CD14-positive monocyte (primary cell): Measurements from ENCODE around the gene PPIG. TPM values are rescaled to one million over a fixed set of nuclear protein-coding genes. Genes with fewer than 3 reads are reported as not detected.

Experiments
- DNase-seq, 3 donors: peaks; one replicate each; pipeline ENCODE4 v3.0.0-alpha.2; 2011 to 2022
- H2AFZ ChIP-seq: 2 replicates; pipeline ENCODE4 v1.6.0; 2012; ENCODE audit warnings: mild to moderate bottlenecking, low read depth, low read length, inconsistent platforms; ENCODE audit not compliant: insufficient read depth, poor library complexity, severe bottlenecking
- H3K27ac ChIP-seq, 2 donors: 1 replicate in 1 of 2; 2 replicates in 1 of 2; pipeline ENCODE4 v1.5.1; 2012 to 2013; ENCODE audit warnings: low read length in 2 of 2, control low read depth in 1 of 2, inconsistent platforms in 1 of 2, low read depth in 1 of 2, mild to moderate bottlenecking in 1 of 2
- H3K27me3 ChIP-seq, 2 donors: one replicate each; pipeline versions ENCODE4 v1.6.0 to v1.6.1; 2011 to 2013; ENCODE audit warnings: low read length in 2 of 2; ENCODE audit not compliant: control insufficient read depth in 2 of 2, insufficient read depth in 2 of 2
- H3K36me3 ChIP-seq, 2 donors: replicated peaks in 1 of 2; 1 replicate in 1 of 2; 2 replicates in 1 of 2; pipeline versions ENCODE4 v1.5.1 to v1.6.1; 2012 to 2013; ENCODE audit warnings: low read length in 2 of 2, control low read depth in 1 of 2, inconsistent platforms in 1 of 2, mild to moderate bottlenecking in 1 of 2; ENCODE audit not compliant: insufficient read depth in 2 of 2, control insufficient read depth in 1 of 2
- H3K4me1 ChIP-seq, 2 donors: 1 replicate in 1 of 2; 2 replicates in 1 of 2; pipeline versions ENCODE4 v1.5.1 to v1.6.1; 2012 to 2013; ENCODE audit warnings: low read length in 2 of 2, control low read depth in 1 of 2, inconsistent platforms in 1 of 2, mild to moderate bottlenecking in 1 of 2, moderate library complexity in 1 of 2; ENCODE audit not compliant: insufficient read depth in 2 of 2, control insufficient read depth in 1 of 2
- H3K4me2 ChIP-seq: replicated peaks from 2 replicates; pipeline ENCODE3; 2012; ENCODE audit warnings: low read length, moderate library complexity, mild to moderate bottlenecking; ENCODE audit not compliant: poor library complexity, severe bottlenecking; ENCODE audit errors: extremely low read depth
- H3K4me3 ChIP-seq, 3 experiments: fragments of 200-600 bp in 1 of 3; sonication (generic) in 1 of 3; replicated peaks in 1 of 3; 1 replicate in 2 of 3; 2 replicates in 1 of 3; pipeline ENCODE4 v1.5.1; 2011 to 2013; ENCODE audit warnings: low read length in 3 of 3, mild to moderate bottlenecking in 3 of 3, control low read depth in 2 of 3, low read depth in 2 of 3, inconsistent platforms in 1 of 3, moderate library complexity in 1 of 3
- H3K79me2 ChIP-seq: 2 replicates; pipeline ENCODE4 v1.6.0; 2012; ENCODE audit warnings: mild to moderate bottlenecking, control low read depth, inconsistent platforms, low read length, moderate library complexity; ENCODE audit not compliant: insufficient read depth
- H3K9ac ChIP-seq: 2 replicates; pipeline ENCODE4 v1.6.0; 2017; ENCODE audit warnings: low read length, mild to moderate bottlenecking; ENCODE audit not compliant: insufficient read depth, poor library complexity, severe bottlenecking
- H3K9me3 ChIP-seq, 2 donors: replicated peaks in 1 of 2; 1 replicate in 1 of 2; 2 replicates in 1 of 2; pipeline versions ENCODE4 v1.5.1 to v1.6.1; 2012 to 2013; ENCODE audit warnings: low read length in 2 of 2, control low read depth in 1 of 2; ENCODE audit not compliant: control insufficient read depth in 1 of 2, insufficient read depth in 1 of 2
- H4K20me1 ChIP-seq: 2 replicates; pipeline ENCODE4 v1.6.0; 2012; ENCODE audit warnings: mild to moderate bottlenecking, low read length, control low read depth, moderate library complexity; ENCODE audit not compliant: insufficient read depth
- H3K27ac Mint-ChIP-seq, 7 donors: one replicate each; pipeline ENCODE4 v1.8.0; 2020; ENCODE audit warnings: mild to moderate bottlenecking in 7 of 7, mixed read lengths in 7 of 7, moderate library complexity in 6 of 7, inconsistent platforms in 2 of 7
- H3K27me3 Mint-ChIP-seq, 3 donors: one replicate each; pipeline ENCODE4 v1.8.0; 2021 to 2022; ENCODE audit warnings: low read depth in 3 of 3, mild to moderate bottlenecking in 3 of 3, mixed read lengths in 3 of 3, moderate library complexity in 3 of 3, inconsistent platforms in 1 of 3
- H3K36me3 Mint-ChIP-seq, 2 donors: one replicate each; pipeline ENCODE4 v1.8.0; 2020; ENCODE audit warnings: mixed read lengths in 2 of 2, inconsistent platforms in 1 of 2, mild to moderate bottlenecking in 1 of 2
- H3K4me1 Mint-ChIP-seq: one replicate; pipeline ENCODE4 v1.8.0; 2020; ENCODE audit warnings: mild to moderate bottlenecking, mixed read lengths
- H3K4me3 Mint-ChIP-seq, 2 donors: one replicate each; pipeline ENCODE4 v1.8.0; 2020; ENCODE audit warnings: mild to moderate bottlenecking in 2 of 2, mixed read lengths in 2 of 2, moderate library complexity in 1 of 2
- H3K9me3 Mint-ChIP-seq, 7 donors: one replicate each; pipeline ENCODE4 v1.8.0; 2020 to 2022; ENCODE audit warnings: mixed read lengths in 7 of 7, mild to moderate bottlenecking in 6 of 7, moderate library complexity in 6 of 7, inconsistent platforms in 2 of 7
- CTCF ChIP-seq: fragments of 200-600 bp; IDR thresholded peaks from one replicate; pipeline ENCODE4 v1.8.0; 2022; ENCODE audit warnings: antibody characterized with exemption, mild to moderate bottlenecking
- WGBS: methylation state at CpG from one replicate; pipeline ENCODE4 v1.1.5; 2013; ENCODE audit warnings: missing lambda C conversion rate; ENCODE audit not compliant: insufficient coverage; 5-methylcytosine and 5-hydroxymethylcytosine counted together
- intact Hi-C, 2 donors: fragments of 100-400 bp; cut with micrococcal nuclease; formaldehyde crosslinking; loops; one replicate each; pipeline versions ENCODE4 v1.15.0 to v1.15.1; 2023
- polyA plus RNA-seq, 3 donors: library from polyadenylated mRNA; depleted of rRNA in 1 of 3; unstranded in 2 of 3; stranded (reverse) in 1 of 3; fragments of 300-500 nt in 2 of 3; fragments of >200 nt in 1 of 3; fragmentation: Illumina TruSeq in 2 of 3; gene quantifications; 1 replicate in 2 of 3; 2 replicates in 1 of 3; pipeline ENCODE4 v1.2.3, GENCODE V29; 2012 to 2021

PPIG gene
- polyA plus RNA-seq, 3 donors: 21.0 to 34.4 (median 21.3) TPM

DNA sequence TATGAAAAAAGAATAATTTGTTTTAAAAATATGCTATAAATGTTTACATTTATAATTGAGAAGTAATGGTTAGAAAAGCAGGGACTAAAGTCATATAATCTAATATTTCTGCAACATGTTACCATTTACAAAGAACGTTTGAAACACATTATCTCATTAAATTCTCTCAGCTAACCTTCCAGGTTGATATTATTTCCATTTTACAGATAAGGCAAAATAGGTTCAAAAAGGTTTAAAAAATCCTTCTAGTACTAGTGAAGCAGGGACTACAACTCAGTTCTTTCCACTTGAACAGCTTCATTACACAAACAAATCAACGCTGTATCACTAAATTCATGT lies 11.4 kb upstream of the PPIG start:
- Histone ChIP-seq H3K4me3 (peak overlapping the region; percentile 52 to 85 (median 70)), H3K4me1 (peaks cover 5 to 10% of the 10 kb centered on the region in 2 donors), H3K27me3 (no peaks in the 10 kb centered on the region), H3K9ac (peak overlapping the region; percentile 65), H3K36me3 (peaks cover 0 to 7% of the 10 kb centered on the region in 2 donors), H3K9me3 (no peaks in the 10 kb centered on the region), H3K79me2 (peaks cover 46% of the 10 kb centered on the region), H3K4me2 (peak overlapping the region; percentile 83), H2AFZ (peak overlapping the region; percentile 96), H4K20me1 (no peaks in the 10 kb centered on the region), H3K27ac (peak overlapping the region in 1 of 2 donors; percentile 76)
- 0% methylated on average over 1 of the region's 2 CpGs for WGBS
- Mint-ChIP-seq H3K4me1 (peaks cover 10% of the 10 kb centered on the region), H3K4me3 (peak overlapping the region; percentile 94 to 98), H3K27ac (peak overlapping the region in 4 of 7 donors; percentile 91 to 97 (median 94)), H3K36me3 (peaks cover 12 to 25% of the 10 kb centered on the region in 2 donors), H3K27me3 (peaks cover 0 to 4% (median 3%) of the 10 kb centered on the region in 3 donors), H3K9me3 (peaks cover 0 to 5% (median 0%) of the 10 kb centered on the region in 7 donors)
- no peak for DNase-seq
- intact Hi-C loops: loop anchor here in 1 of 2 donors (10.0 kb wide), 1 partner anchor 252 kb away; the partner anchor contains the start of genes METTL5 and UBR3
- TF ChIP-seq CTCF: no peak

DNA sequence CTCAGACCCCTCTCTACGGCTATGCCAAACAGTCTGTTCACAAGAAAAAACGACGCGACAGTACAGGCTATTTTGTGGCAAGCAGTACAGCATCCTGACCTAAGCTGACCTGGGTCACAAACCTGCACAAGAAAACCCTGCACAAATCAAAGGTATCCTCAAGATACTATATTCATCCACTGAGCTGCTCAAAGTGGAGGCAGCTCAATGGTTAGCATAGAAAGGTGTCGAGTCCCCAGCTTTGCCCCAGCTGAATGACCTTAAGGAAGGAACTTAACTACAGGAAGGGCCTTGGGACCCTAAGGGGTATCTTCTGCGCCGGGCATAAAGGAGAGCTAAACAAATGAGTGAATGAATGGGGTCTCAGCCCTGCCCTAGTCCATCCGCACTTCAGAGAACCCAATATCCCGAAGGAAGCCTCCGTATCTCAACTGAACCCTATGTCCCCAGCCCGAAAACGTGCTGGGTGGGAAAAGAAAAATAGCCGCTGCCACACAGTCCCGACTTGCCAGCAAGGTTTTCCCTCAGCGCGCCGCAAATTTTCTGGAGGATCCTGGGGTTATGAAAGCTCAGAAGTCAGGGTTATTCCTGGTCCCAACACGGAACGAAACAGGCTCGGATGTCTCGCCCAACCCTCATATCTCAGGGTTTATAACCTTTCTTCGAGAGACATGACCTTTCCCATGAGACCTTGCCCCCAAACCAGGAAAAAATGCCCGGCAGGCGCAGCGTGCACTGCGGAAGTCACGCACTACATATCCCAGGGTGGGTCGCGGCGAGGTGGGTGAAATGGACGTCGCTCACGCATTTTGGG lies 10.8 kb upstream of the PPIG start, which contains the start of gene FASTKD1:
Gene FASTKD1, minus strand, starts transcription at position 706 of the 814 bp plus-strand sequence. CDS start 1,836 bp downstream, outside the sequence.
- peak within 1 kb of the TSS; percentile 94 to 98 for H3K4me3 Mint-ChIP-seq
- TF ChIP-seq CTCF: no peak
- Histone ChIP-seq H4K20me1 (no peaks in the 10 kb centered on the region), H2AFZ (peak within 1 kb of the TSS; percentile 96), H3K79me2 (peaks cover 46% of the 10 kb centered on the region), H3K27ac (peak within 1 kb of the TSS; percentile 51 to 76), H3K4me2 (peak within 1 kb of the TSS; percentile 83), H3K9ac (peak within 1 kb of the TSS; percentile 65), H3K27me3 (peaks cover 0 to 3% of the 10 kb centered on the region in 2 donors), H3K4me1 (peaks cover 5 to 10% of the 10 kb centered on the region in 2 donors), H3K36me3 (peaks cover 0 to 1% of the 10 kb centered on the region in 2 donors), H3K4me3 (peak within 1 kb of the TSS; percentile 52 to 85 (median 70)), H3K9me3 (no peaks in the 10 kb centered on the region)
- peaks cover 9 to 22% of the 10 kb centered on the region in 2 donors for H3K36me3 Mint-ChIP-seq
- intact Hi-C loops: loop anchor here in 1 of 2 donors (10.0 kb wide), 1 partner anchor 251 kb away; the partner anchor contains the start of genes METTL5 and UBR3
- 0% methylated on average over 27 of the region's 33 CpGs for WGBS
- H3K9me3 Mint-ChIP-seq: peaks cover 0 to 5% (median 0%) of the 10 kb centered on the region in 7 donors
- peak within 1 kb of the TSS; percentile 91 to 97 (median 94) for H3K27ac Mint-ChIP-seq
- H3K4me1 Mint-ChIP-seq: peaks cover 10% of the 10 kb centered on the region
- peak; percentile 83 to 89 (median 87) for DNase-seq
- peaks cover 0 to 4% (median 4%) of the 10 kb centered on the region in 3 donors for H3K27me3 Mint-ChIP-seq
